Calu3 (cell line): ENCODE results near the gene GREB1L. TPM values are rescaled to one million over a fixed set of nuclear protein-coding genes. Genes with fewer than 3 reads are reported as not detected.

Source experiments
- BruUV-seq: library from RNA; stranded (reverse); fragments of 400-500 nt; replicated peaks from 2 replicates; lab custom pipeline; 2021; lab: Mats Ljungman, UMichigan
- CTCF ChIA-PET: fragments of 300-600 bp; sonication (Branson Sonifier 250); formaldehyde crosslinking; loops from one replicate; lab custom pipeline; 2022; ENCODE audit warnings: antibody characterized with exemption; lab: Charles Lee
- DNase-seq: peaks from one replicate; pipeline ENCODE4 v3.0.0; 2022
- H3K27ac Mint-ChIP-seq: one replicate; pipeline ENCODE4 v1.8.0; 2022; ENCODE audit warnings: mixed read lengths; ENCODE audit not compliant: unreplicated experiment
- H3K27me3 Mint-ChIP-seq: one replicate; pipeline ENCODE4 v1.8.0; 2022; ENCODE audit warnings: mixed read lengths; ENCODE audit not compliant: unreplicated experiment
- H3K36me3 Mint-ChIP-seq: one replicate; pipeline ENCODE4 v1.8.0; 2022; ENCODE audit warnings: mild to moderate bottlenecking, moderate library complexity, mixed read lengths; ENCODE audit not compliant: insufficient read depth, unreplicated experiment
- H3K4me1 Mint-ChIP-seq: one replicate; pipeline ENCODE4 v1.8.0; 2022; ENCODE audit warnings: mild to moderate bottlenecking, low read depth, mixed read lengths; ENCODE audit not compliant: unreplicated experiment
- H3K4me3 Mint-ChIP-seq: one replicate; pipeline ENCODE4 v1.8.0; 2022; ENCODE audit warnings: mild to moderate bottlenecking, low read depth, moderate library complexity, mixed read lengths; ENCODE audit not compliant: unreplicated experiment
- H3K9me3 Mint-ChIP-seq: one replicate; pipeline ENCODE4 v1.8.0; 2022; ENCODE audit warnings: low read depth, mixed read lengths; ENCODE audit not compliant: unreplicated experiment
- CTCF ChIP-seq: fragments of 200-600 bp; IDR thresholded peaks from one replicate; pipeline ENCODE4 v1.8.0; 2022; ENCODE audit warnings: antibody characterized with exemption; ENCODE audit not compliant: unreplicated experiment
- intact Hi-C: fragments of 100-400 bp; cut with micrococcal nuclease; formaldehyde crosslinking; loops from one replicate; pipeline ENCODE4 v1.10.0; 2022; ENCODE audit not compliant: unreplicated experiment
- total RNA-seq: library from RNA; stranded (reverse); gene quantifications from 2 replicates; pipeline ENCODE4 v1.2.3, GENCODE V29; 2022

Gene GREB1L
- total RNA-seq, 1 experiment from 2014 or later: 3.8 TPM

DNA sequence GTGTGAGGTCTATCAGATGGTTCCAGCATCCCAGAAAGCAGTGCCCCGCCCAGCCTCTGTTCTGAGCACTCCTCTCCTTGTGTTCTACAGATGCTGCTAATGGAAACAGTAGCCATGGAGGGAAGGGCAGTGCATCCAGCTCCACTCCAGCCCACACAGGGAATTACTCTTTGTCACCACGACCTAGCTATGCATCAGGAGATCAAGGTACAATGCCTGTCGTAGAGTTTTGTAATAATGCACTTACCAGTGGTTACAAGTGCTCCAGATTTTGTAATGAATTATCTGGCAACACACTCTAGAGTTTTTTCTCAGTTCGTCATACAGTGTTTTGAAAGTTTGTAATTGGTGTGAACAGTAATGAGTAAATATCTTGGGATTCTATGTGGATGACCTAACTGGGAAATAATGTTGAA lies 197.4 kb downstream of the GREB1L start:
- Mint-ChIP-seq H3K4me1 (peaks cover 26% of the 10 kb centered on the region), H3K9me3 (no peaks in the 10 kb centered on the region), H3K4me3 (no peak overlapping the region), H3K27me3 (no peaks in the 10 kb centered on the region), H3K27ac (peak overlapping the region; percentile 71), H3K36me3 (no peaks in the 10 kb centered on the region)
- BruUV-seq: no TSS peak
- TF ChIP-seq CTCF: no peak
- intact Hi-C loops: no loop called here
- CTCF ChIA-PET: interaction anchor here (1.3 to 1.5 kb wide), 2 partner anchors 240 to 248 kb away, joined by 3 read pairs; no protein-coding TSS in a partner anchor
- DNase-seq: peak; percentile 28

- intact Hi-C loops: loop anchor here (5.0 kb wide), 3 partner anchors 49 to 199 kb away; partner anchors contain the start of gene GREB1L
- BruUV-seq: no TSS peak
- no peak for DNase-seq
- no peak for TF ChIP-seq CTCF
- CTCF ChIA-PET: interaction anchor here (0.7 kb wide), 1 partner anchor 247 kb away, joined by 3 read pairs; no protein-coding TSS in a partner anchor
- no peaks in the 10 kb centered on the region for H3K36me3 Mint-ChIP-seq
- no peaks in the 10 kb centered on the region for H3K27me3 Mint-ChIP-seq
- no peaks in the 10 kb centered on the region for H3K9me3 Mint-ChIP-seq
- no peak overlapping the region for H3K4me3 Mint-ChIP-seq
- peaks cover 26% of the 10 kb centered on the region for H3K4me1 Mint-ChIP-seq
- no peak overlapping the region for H3K27ac Mint-ChIP-seq
Measured at GRCh38 chr18:21441670-21442069, 199.6 kb downstream of the GREB1L start.

- CTCF ChIA-PET: interaction anchor here (1.6 kb wide), 1 partner anchor 249 kb away, joined by 7 read pairs; no protein-coding TSS in a partner anchor
- Mint-ChIP-seq H3K4me3 (no peak overlapping the region), H3K27ac (no peak overlapping the region), H3K27me3 (no peaks in the 10 kb centered on the region), H3K9me3 (no peaks in the 10 kb centered on the region), H3K36me3 (no peaks in the 10 kb centered on the region), H3K4me1 (peaks cover 26% of the 10 kb centered on the region)
- BruUV-seq: no TSS peak
- DNase-seq: no peak
- intact Hi-C loops: loop anchor here (1.0 to 5.0 kb wide), 4 partner anchors 52 to 249 kb away; partner anchors contain the start of gene GREB1L
- TF ChIP-seq CTCF: no peak
Measured at GRCh38 chr18:21443776-21444464, 201.9 kb downstream of the GREB1L start.

DNA sequence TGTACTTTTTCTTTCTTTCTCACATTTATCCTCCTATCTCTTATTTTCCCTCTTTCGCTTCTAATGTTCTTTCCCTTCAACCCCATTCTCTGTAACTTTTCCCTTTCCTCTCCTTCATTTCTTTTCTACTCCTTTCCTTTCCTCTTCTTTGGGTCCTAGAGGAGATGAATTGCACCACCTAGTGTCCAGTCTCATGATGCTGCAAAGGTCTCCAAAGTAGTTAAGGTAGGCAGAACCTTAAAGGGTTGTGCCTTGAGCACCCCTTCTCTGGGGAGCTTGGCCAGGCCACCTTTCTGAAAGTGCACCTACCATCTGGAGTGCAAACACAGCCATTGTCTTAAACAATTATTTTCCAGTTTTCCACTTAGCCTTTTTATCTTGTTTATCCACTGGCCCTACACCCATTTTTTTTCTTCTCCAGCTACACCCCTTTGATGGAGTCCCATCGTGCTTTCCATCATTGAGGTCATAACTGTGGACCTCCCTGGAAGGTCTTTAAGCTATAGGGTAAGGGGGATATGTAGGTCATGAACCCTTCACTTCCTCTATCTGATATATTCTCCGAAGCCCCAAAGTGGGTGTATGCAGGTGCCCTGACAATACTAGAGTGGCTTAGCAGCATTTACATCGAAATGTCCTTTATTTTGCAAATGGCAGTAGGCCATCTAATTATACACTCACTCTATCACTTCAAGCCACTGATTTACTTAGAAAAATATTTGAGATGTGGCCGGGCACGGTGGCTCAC lies 202.6 kb downstream of the GREB1L start:
- CTCF ChIA-PET: interaction anchor here (1.6 kb wide), 1 partner anchor 250 kb away, joined by 7 read pairs; no protein-coding TSS in a partner anchor
- no TSS peak for BruUV-seq

More for the DNA sequence above, 202.6 kb downstream of the GREB1L start:
- intact Hi-C loops: loop anchor here (1.0 to 5.0 kb wide), 4 partner anchors 52 to 249 kb away; partner anchors contain the start of gene GREB1L
- Mint-ChIP-seq H3K4me1 (peaks cover 25% of the 10 kb centered on the region), H3K27me3 (no peaks in the 10 kb centered on the region), H3K4me3 (no peak overlapping the region), H3K27ac (no peak overlapping the region), H3K36me3 (no peaks in the 10 kb centered on the region), H3K9me3 (no peaks in the 10 kb centered on the region)
- peak; percentile 57 for DNase-seq
- peak; percentile 73 for TF ChIP-seq CTCF
